BLaER1 (cell line): ENCODE measurements around the gene LIPN.
"Not testable (repeated sequence)": the region's sequence is repeated elsewhere in the genome, so short reads cannot be mapped to it uniquely, and the experiment has no call there.

Experiments used
- H3K27ac ChIP-seq: shearing (Covaris generic); formaldehyde crosslinking; 2 replicates; pipeline ENCODE4 v1.8.1; 2022
- H3K27me3 ChIP-seq: shearing (Covaris generic); formaldehyde crosslinking; 2 replicates; pipeline ENCODE4 v1.8.1; 2022
- H3K36me3 ChIP-seq: shearing (Covaris generic); formaldehyde crosslinking; 2 replicates; pipeline ENCODE4 v1.8.1; 2022
- H3K4me1 ChIP-seq: shearing (Covaris generic); formaldehyde crosslinking; 2 replicates; pipeline ENCODE4 v1.8.1; 2022
- H3K4me2 ChIP-seq: shearing (Covaris generic); formaldehyde crosslinking; 2 replicates; pipeline ENCODE4 v1.8.1; 2022
- H3K4me3 ChIP-seq: shearing (Covaris generic); formaldehyde crosslinking; 2 replicates; pipeline ENCODE4 v1.8.1; 2022
- H3K9ac ChIP-seq: shearing (Covaris generic); formaldehyde crosslinking; 2 replicates; pipeline ENCODE4 v1.8.1; 2022
- H3K9me3 ChIP-seq: shearing (Covaris generic); formaldehyde crosslinking; 2 replicates; pipeline ENCODE4 v1.8.1; 2022
- H4K20me1 ChIP-seq: shearing (Covaris generic); formaldehyde crosslinking; 2 replicates; pipeline ENCODE4 v1.8.1; 2022
- Cebpa-rat ChIP-seq: shearing (Covaris generic); IDR thresholded peaks from 2 replicates; pipeline ENCODE4 v1.8.1; 2022

Gene LIPN

GRCh38 chr10:88759366-88760101 lies at the start of gene LIPN:
Gene LIPN, plus strand, starts transcription at chr10:88760020. Its CDS starts 1,386 bp downstream, at chr10:88761406.
- Histone ChIP-seq H3K27ac (no peak within 1 kb of the TSS), H3K4me3 (no peak within 1 kb of the TSS), H4K20me1 (no peaks in the 10 kb centered on the region), H3K27me3 (no peaks in the 10 kb centered on the region), H3K4me2 (no peak within 1 kb of the TSS), H3K36me3 (no peaks in the 10 kb centered on the region), H3K9ac (no peak within 1 kb of the TSS), H3K4me1 (0 out of 2 replicates have a peak, but pooled peaks cover 5% of the 10 kb centered on the region), H3K9me3 (no peaks in the 10 kb centered on the region)
- no peak for TF ChIP-seq Cebpa-rat

DNA sequence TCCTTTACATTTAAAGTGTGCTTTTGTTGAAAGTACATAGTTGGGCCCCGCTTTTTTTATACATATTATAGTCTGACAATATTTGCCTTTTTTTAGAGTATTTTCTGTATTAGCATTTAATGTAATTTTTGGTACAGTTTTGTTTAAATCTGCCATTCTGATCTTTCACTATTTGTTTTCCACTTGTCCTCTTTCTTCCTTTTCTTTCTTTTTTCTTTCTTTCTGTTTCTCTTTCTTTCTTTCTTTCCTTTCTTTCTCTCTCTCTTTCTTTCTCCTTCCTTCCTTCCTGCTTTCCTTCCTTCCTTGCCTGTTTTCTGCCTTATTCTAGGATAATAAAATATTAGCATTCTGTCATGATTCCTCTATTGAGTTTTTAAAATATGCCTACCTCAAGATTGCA lies 44.3 kb upstream of the LIPN start:
- Histone ChIP-seq H4K20me1 (no peaks in the 10 kb centered on the region), H3K36me3 (no peaks in the 10 kb centered on the region), H3K4me3 (no peak overlapping the region), H3K27me3 (no peaks in the 10 kb centered on the region), H3K27ac (no peak overlapping the region), H3K4me1 (no peaks in the 10 kb centered on the region), H3K9me3 (no peaks in the 10 kb centered on the region), H3K4me2 (no peak overlapping the region), H3K9ac (no peak overlapping the region)
- TF ChIP-seq Cebpa-rat: no peak

GRCh38 chr10:88721392-88721791 lies 38.4 kb upstream of the LIPN start:
- Histone ChIP-seq H3K4me2 (no peak overlapping the region), H3K27ac (no peak overlapping the region), H3K4me3 (no peak overlapping the region), H3K9ac (no peak overlapping the region), H3K27me3 (no peaks in the 10 kb centered on the region), H3K36me3 (no peaks in the 10 kb centered on the region), H4K20me1 (no peaks in the 10 kb centered on the region), H3K4me1 (no peaks in the 10 kb centered on the region), H3K9me3 (no peaks in the 10 kb centered on the region)
- no peak for TF ChIP-seq Cebpa-rat

- H3K4me3 ChIP-seq: no peak overlapping the region
- H3K27ac ChIP-seq: no peak overlapping the region
- no peak overlapping the region for H3K9ac ChIP-seq
- H3K27me3 ChIP-seq: no peaks in the 10 kb centered on the region
- no peaks in the 10 kb centered on the region for H3K4me1 ChIP-seq
- H4K20me1 ChIP-seq: no peaks in the 10 kb centered on the region
- no peak for TF ChIP-seq Cebpa-rat
- no peaks in the 10 kb centered on the region for H3K36me3 ChIP-seq
- no peaks in the 10 kb centered on the region; the same call in 1 of the 2 replicates for H3K9me3 ChIP-seq
- no peak overlapping the region for H3K4me2 ChIP-seq
Observed at GRCh38 chr10:88725798-88726197, 34.0 kb upstream of the LIPN start.

DNA sequence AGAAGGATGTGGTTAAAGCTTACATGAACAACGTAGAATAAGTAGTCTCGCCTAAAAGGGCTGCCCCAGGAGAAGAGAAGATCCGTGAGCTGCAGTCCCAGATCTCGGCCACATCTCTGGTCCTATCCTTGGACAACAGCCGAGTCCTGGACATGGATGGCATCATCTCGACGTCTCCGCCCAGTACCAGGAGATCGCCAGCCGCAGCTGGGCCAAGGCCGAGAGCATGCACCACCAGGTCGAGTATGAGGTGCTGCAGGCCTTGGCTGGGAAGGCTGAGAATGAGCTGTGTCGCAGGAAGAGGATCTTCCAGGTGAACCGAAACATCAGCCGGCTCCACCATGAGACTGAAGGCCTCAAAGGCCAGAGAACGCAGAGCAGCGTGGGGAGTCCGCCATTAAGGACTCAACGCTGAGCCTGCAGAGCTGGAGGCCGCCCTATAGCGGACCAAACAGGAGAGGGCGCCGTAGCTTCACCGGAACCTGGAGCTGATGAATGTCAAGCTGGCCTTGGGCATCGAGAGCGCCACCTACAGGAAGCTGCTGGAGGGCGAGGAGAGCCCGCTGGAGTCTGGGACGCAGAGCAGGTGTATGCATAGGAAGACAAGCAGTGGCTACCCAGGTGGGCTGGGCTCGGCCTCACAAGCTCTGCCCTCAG lies 31.6 kb upstream of the LIPN start:
- Histone ChIP-seq H4K20me1 (no peaks in the 10 kb centered on the region), H3K4me1 (peaks cover 4% of the 10 kb centered on the region), H3K4me2 (no peak overlapping the region), H3K36me3 (no peaks in the 10 kb centered on the region), H3K9ac (no peak overlapping the region), H3K27me3 (no peaks in the 10 kb centered on the region), H3K9me3 (no peaks in the 10 kb centered on the region; the same call in 1 of the 2 replicates), H3K4me3 (no peak overlapping the region), H3K27ac (no peak overlapping the region)
- no peak for TF ChIP-seq Cebpa-rat

- Histone ChIP-seq H3K27me3 (no peaks in the 10 kb centered on the region), H3K4me1 (peaks cover 9% of the 10 kb centered on the region), H3K4me3 (no peak overlapping the region), H3K9ac (no peak overlapping the region), H3K36me3 (no peaks in the 10 kb centered on the region), H3K4me2 (no peak overlapping the region), H4K20me1 (no peaks in the 10 kb centered on the region), H3K27ac (no peak overlapping the region), H3K9me3 (no peaks in the 10 kb centered on the region; the same call in 1 of the 2 replicates)
- TF ChIP-seq Cebpa-rat: no peak
Observed at GRCh38 chr10:88730864-88731263, 29.0 kb upstream of the LIPN start.

DNA sequence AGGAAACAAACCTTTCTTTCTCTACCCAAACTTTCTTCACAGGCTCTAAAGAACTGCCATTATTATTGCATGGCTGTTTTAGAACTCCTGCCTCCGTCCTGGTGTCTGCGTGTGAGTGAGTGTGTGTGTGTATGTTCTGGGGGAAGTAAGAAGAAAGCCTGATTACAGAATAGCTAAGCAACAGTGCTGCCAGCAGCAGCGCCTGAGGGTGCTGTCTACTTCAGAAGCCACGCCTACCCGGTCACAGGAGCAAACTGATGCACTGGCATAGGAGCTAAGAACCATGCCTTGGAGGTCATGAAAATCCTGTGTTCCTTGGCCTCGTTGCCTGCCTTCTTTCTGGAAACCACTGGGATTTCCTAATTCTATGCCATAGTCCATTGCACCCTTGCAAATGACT lies 28.5 kb upstream of the LIPN start:
- no peak overlapping the region for H3K4me2 ChIP-seq
- no peaks in the 10 kb centered on the region for H3K36me3 ChIP-seq
- H3K9ac ChIP-seq: no peak overlapping the region

DNA sequence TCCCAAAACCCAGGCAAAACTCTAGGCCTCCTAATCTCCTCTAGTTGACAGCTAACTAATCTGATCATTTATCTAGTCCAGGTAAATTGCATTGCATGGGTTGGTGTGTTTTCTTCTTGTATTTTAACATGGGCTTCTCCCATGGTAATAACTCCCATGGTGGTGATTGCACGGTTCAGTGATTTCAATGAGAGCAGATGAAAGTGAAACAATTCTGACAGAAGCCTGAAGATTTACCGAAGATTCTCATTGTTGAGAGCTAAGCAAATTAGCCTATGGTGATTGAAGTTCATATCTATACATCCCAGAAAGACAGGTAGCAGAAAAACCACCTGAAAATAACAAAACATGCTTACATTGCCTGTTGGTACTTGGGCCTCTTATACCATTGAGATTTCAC lies 26.6 kb upstream of the LIPN start:
- no peak for TF ChIP-seq Cebpa-rat
- H4K20me1 ChIP-seq: no peaks in the 10 kb centered on the region
- H3K9me3 ChIP-seq: no peaks in the 10 kb centered on the region; the same call in 1 of the 2 replicates
- H3K4me1 ChIP-seq: peaks cover 9% of the 10 kb centered on the region
- H3K4me2 ChIP-seq: peak overlapping the region; percentile 49
- H3K9ac ChIP-seq: no peak overlapping the region
- H3K4me3 ChIP-seq: no peak overlapping the region
- no peaks in the 10 kb centered on the region for H3K27me3 ChIP-seq
- H3K36me3 ChIP-seq: no peaks in the 10 kb centered on the region
- H3K27ac ChIP-seq: no peak overlapping the region

More for the DNA sequence above, 28.5 kb upstream of the LIPN start:
- H3K4me1 ChIP-seq: peaks cover 9% of the 10 kb centered on the region
- no peak overlapping the region for H3K4me3 ChIP-seq
- H3K27ac ChIP-seq: no peak overlapping the region
- no peaks in the 10 kb centered on the region for H4K20me1 ChIP-seq
- TF ChIP-seq Cebpa-rat: no peak
- no peaks in the 10 kb centered on the region for H3K27me3 ChIP-seq
- H3K9me3 ChIP-seq: no peaks in the 10 kb centered on the region; the same call in 1 of the 2 replicates

- no peaks in the 10 kb centered on the region for H3K36me3 ChIP-seq
- H3K9ac ChIP-seq: no peak overlapping the region
- no peaks in the 10 kb centered on the region for H3K9me3 ChIP-seq
- H3K4me1 ChIP-seq: peaks cover 16% of the 10 kb centered on the region
- no peak for TF ChIP-seq Cebpa-rat
- no peak overlapping the region for H3K4me3 ChIP-seq
- H3K4me2 ChIP-seq: no peak overlapping the region
- no peaks in the 10 kb centered on the region for H4K20me1 ChIP-seq
- H3K27ac ChIP-seq: no peak overlapping the region
- H3K27me3 ChIP-seq: no peaks in the 10 kb centered on the region
Observed at GRCh38 chr10:88735661-88736060, 24.2 kb upstream of the LIPN start.

DNA sequence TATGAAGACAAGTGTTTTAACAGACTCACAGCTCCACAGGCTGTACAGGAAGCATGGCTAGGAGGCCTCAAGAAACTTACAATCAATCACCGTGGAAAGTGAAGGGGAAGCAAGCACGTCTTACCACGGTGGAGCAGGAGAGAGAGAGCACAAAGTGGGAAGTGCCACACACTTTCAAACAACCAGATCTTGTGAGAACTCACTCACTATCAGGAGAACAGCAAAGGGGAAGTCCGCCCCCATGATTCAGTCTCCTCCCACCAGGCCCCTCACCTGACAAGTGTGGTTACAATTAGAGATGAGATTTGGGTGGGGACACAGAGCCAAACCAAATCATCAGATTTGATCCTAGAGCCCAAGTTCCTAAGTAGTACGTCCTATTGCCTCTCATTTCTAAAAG lies 17.9 kb upstream of the LIPN start:
- not testable (repeated sequence) for H3K4me3 ChIP-seq, H3K4me1 ChIP-seq, H3K27me3 ChIP-seq, H4K20me1 ChIP-seq, H3K9me3 ChIP-seq, H3K4me2 ChIP-seq, H3K9ac ChIP-seq, H3K36me3 ChIP-seq, H3K27ac ChIP-seq
